Colonic mucosa (tissue), 4 donors: ENCODE data around the gene PARS2. TPM values are rescaled to one million over a fixed set of nuclear protein-coding genes. Genes with fewer than 3 reads are reported as not detected.
"Not testable (repeated sequence)": the region's sequence is repeated elsewhere in the genome, so short reads cannot be mapped to it uniquely, and the experiment has no call there.

Experiments
- DNase-seq: peaks from one replicate; pipeline ENCODE4 v3.0.0-alpha.2; 2020
- H3K27ac ChIP-seq: fragments of 200-600 bp; one replicate; pipeline ENCODE4 v1.8.0; 2021
- H3K27me3 ChIP-seq: fragments of 200-600 bp; one replicate; pipeline ENCODE4 v1.8.0; 2021
- H3K36me3 ChIP-seq: fragments of 200-600 bp; one replicate; pipeline ENCODE4 v1.8.0; 2021
- H3K4me1 ChIP-seq: fragments of 200-600 bp; one replicate; pipeline ENCODE4 v1.8.0; 2021; ENCODE audit warnings: mild to moderate bottlenecking
- H3K4me3 ChIP-seq: fragments of 200-600 bp; one replicate; pipeline ENCODE4 v1.8.0; 2021
- H3K9ac ChIP-seq, 2 donors: one replicate each; pipeline ENCODE4 v1.7.0; 2013; ENCODE audit warnings: control low read depth in 2 of 2, low read depth in 2 of 2, low read length in 2 of 2
- H3K9me3 ChIP-seq: fragments of 200-600 bp; one replicate; pipeline ENCODE4 v1.8.0; 2021
- CTCF ChIP-seq: fragments of 200-600 bp; IDR thresholded peaks from one replicate; pipeline ENCODE4 v1.8.0; 2022; ENCODE audit warnings: antibody characterized with exemption, mild to moderate bottlenecking
- intact Hi-C: fragments of 100-400 bp; cut with DNase I; formaldehyde crosslinking; loops from one replicate; pipeline ENCODE4 v1.14.1; 2022
- total RNA-seq, 2 donors: library from RNA; stranded (reverse); fragmentation: NEBNext Ultra II Directional in 1 of 2; extraction: Animal tissue kit (Norgen Biotek cat#: 25700) in 1 of 2; gene quantifications; one replicate each; pipeline ENCODE4 v1.2.1, GENCODE V29; 2021
- donor health status: healthy.
- donor health status: DM: no; HTN: no; CAD: no.
- donor health status: DM: no; HTN: no; CAD: no.

Gene PARS2
- total RNA-seq, 2 donors from 2014 or later, result 11.1 to 11.2 TPM

GRCh38 chr1:54777431-54777830 is 13.1 kb upstream of the PARS2 start:
- Histone ChIP-seq H3K9ac (no peak overlapping the region), H3K4me1 (peaks cover 6% of the 10 kb centered on the region), H3K27me3 (no peaks in the 10 kb centered on the region), H3K4me3 (no peak overlapping the region), H3K27ac (peak overlapping the region; percentile 57), H3K36me3 (no peaks in the 10 kb centered on the region), H3K9me3 (no peaks in the 10 kb centered on the region)
- intact Hi-C loops, result no loop called here
- no peak for DNase-seq
- no peak for TF ChIP-seq CTCF

GRCh38 chr1:54777011-54777410 is 12.7 kb upstream of the PARS2 start:
- TF ChIP-seq CTCF, result no peak
- Histone ChIP-seq H3K9ac (no peak overlapping the region), H3K4me1 (peaks cover 6% of the 10 kb centered on the region), H3K9me3 (no peaks in the 10 kb centered on the region), H3K27me3 (no peaks in the 10 kb centered on the region), H3K27ac (peak overlapping the region; percentile 57), H3K4me3 (no peak overlapping the region), H3K36me3 (no peaks in the 10 kb centered on the region)
- no peak for DNase-seq
- intact Hi-C loops, result no loop called here

- Histone ChIP-seq H3K9ac (peak overlapping the region in 1 of 2 donors; percentile 12), H3K27ac (peak overlapping the region; percentile 57)
- H3K27me3 ChIP-seq, intact Hi-C loops, H3K4me3 ChIP-seq, H3K9me3 ChIP-seq, H3K36me3 ChIP-seq, H3K4me1 ChIP-seq: not testable (repeated sequence)
- DNase-seq, result peak; percentile 82
Measured at GRCh38 chr1:54775828-54776721, 11.8 kb upstream of the PARS2 start.

- TF ChIP-seq CTCF, result no peak
- no peak for DNase-seq
- no peak overlapping the region for H3K4me3 ChIP-seq
- no peaks in the 10 kb centered on the region for H3K27me3 ChIP-seq
- intact Hi-C loops, result no loop called here
- H3K9ac ChIP-seq, result no peak overlapping the region
- H3K36me3 ChIP-seq, result no peaks in the 10 kb centered on the region
- no peak overlapping the region for H3K27ac ChIP-seq
- peaks cover 6% of the 10 kb centered on the region for H3K4me1 ChIP-seq
- H3K9me3 ChIP-seq, result no peaks in the 10 kb centered on the region
Measured at GRCh38 chr1:54774820-54775498, 10.6 kb upstream of the PARS2 start.

- intact Hi-C loops, result no loop called here
- no peaks in the 10 kb centered on the region for H3K27me3 ChIP-seq
- H3K4me1 ChIP-seq, result peaks cover 6% of the 10 kb centered on the region
- DNase-seq, result no peak
- no peak overlapping the region for H3K9ac ChIP-seq
- H3K4me3 ChIP-seq, result no peak overlapping the region
- no peak for TF ChIP-seq CTCF
- no peaks in the 10 kb centered on the region for H3K36me3 ChIP-seq
- no peaks in the 10 kb centered on the region for H3K9me3 ChIP-seq
- no peak overlapping the region for H3K27ac ChIP-seq
Measured at GRCh38 chr1:54772951-54773350, 8.6 kb upstream of the PARS2 start.

GRCh38 chr1:54768093-54768492 is 3.8 kb upstream of the PARS2 start:
- H3K27me3 ChIP-seq, result no peaks in the 10 kb centered on the region
- no peak overlapping the region for H3K27ac ChIP-seq
- no peak for DNase-seq
- TF ChIP-seq CTCF, result no peak
- no peaks in the 10 kb centered on the region for H3K9me3 ChIP-seq
- no peak overlapping the region for H3K9ac ChIP-seq
- no peaks in the 10 kb centered on the region for H3K36me3 ChIP-seq
- intact Hi-C loops, result no loop called here
- no peak overlapping the region for H3K4me3 ChIP-seq
- H3K4me1 ChIP-seq, result no peaks in the 10 kb centered on the region
